Inferior parietal cortex (tissue), 1 donor: ENCODE data around the gene PLXNB1.

ENCODE experiments used
- DNase-seq: peaks from one replicate; pipeline ENCODE4 v3.0.0-alpha.2; 2016; ENCODE audit errors: extremely low spot score

Gene PLXNB1

GRCh38 chr3:48372377-48372770, 57.5 kb downstream of the PLXNB1 start:
- no peak for DNase-seq

- no peak for DNase-seq
Observed at GRCh38 chr3:48371651-48372376, 58.1 kb downstream of the PLXNB1 start, which contains the start of gene FBXW12. Gene FBXW12 (plus strand): TSS chr3:48372219. CDS start chr3:48372768, 549 bp downstream.

GRCh38 chr3:48370333-48370713, 59.6 kb downstream of the PLXNB1 start:
- DNase-seq, result no peak

GRCh38 chr3:48369693-48370332, 60.1 kb downstream of the PLXNB1 start:
- no peak for DNase-seq

DNA sequence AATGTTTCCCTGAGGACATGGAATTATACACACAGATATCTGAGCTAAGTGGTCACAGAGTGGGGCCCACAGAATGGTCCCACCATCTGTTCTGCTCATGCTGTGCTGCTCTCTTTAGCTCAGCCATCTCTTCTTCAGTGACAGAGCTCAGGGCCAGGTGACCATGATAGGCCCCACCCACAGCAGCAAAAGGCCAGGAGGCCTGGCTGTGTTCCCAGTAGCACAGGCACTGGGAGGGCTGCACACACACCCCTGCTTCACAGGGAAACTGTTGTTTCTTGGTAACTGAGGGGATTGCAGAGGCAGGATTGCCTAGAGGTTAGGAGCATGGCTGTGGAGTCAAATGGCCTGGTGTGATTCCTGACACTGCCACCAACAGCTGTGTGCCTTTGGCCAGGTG, 62.7 kb downstream of the PLXNB1 start:
- DNase-seq, result no peak

GRCh38 chr3:48364840-48365239, 65.0 kb downstream of the PLXNB1 start:
- no peak for DNase-seq

DNA sequence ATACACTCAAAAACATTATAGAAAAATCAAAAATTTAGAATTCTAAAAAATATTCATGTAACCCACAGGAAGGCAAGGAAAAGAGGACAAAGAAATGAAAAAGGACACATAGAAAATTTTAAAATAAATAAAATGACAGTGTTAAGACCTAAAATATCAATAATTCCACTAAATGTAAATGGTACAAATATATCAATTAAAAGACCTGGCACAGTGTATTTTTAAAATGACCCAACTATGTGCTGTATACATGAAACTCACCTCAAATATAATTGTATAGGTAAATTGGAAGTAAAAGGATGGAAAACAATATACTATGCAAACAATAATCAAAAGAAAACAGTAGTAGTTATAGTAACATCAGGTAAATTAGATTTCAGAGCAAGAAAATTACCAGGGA, 68.0 kb downstream of the PLXNB1 start:
- no peak for DNase-seq

- DNase-seq, result no peak
Observed at GRCh38 chr3:48356419-48356818, 73.5 kb downstream of the PLXNB1 start.

- DNase-seq, result no peak
Observed at GRCh38 chr3:48353987-48354386, 75.9 kb downstream of the PLXNB1 start.
